ENCODE results near the gene MAGIX.
"Not testable (repeated sequence)": the region's sequence is repeated elsewhere in the genome, so short reads cannot be mapped to it uniquely, and the experiment has no call there.

Gene MAGIX

DNA sequence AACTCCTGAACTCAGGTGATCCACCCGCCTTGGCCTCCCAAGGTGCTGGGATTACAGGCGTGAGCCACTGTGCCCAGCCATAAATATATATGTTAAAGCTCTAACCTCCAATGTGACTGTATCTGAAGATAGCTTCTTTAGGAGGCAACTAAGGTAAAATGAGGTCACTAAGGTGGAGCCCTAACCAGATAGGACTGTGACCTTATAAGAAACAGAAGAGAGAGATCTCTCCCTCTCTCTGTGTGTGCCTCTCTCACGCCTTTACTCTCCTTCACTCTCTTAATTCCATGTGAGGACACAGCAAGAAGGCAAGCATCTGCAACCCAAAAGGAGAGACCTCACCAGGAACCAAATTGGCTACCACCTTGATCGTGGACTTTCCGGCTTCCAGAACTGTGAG lies 926 bp upstream of the MAGIX start:
- DNase-seq = no peak

DNA sequence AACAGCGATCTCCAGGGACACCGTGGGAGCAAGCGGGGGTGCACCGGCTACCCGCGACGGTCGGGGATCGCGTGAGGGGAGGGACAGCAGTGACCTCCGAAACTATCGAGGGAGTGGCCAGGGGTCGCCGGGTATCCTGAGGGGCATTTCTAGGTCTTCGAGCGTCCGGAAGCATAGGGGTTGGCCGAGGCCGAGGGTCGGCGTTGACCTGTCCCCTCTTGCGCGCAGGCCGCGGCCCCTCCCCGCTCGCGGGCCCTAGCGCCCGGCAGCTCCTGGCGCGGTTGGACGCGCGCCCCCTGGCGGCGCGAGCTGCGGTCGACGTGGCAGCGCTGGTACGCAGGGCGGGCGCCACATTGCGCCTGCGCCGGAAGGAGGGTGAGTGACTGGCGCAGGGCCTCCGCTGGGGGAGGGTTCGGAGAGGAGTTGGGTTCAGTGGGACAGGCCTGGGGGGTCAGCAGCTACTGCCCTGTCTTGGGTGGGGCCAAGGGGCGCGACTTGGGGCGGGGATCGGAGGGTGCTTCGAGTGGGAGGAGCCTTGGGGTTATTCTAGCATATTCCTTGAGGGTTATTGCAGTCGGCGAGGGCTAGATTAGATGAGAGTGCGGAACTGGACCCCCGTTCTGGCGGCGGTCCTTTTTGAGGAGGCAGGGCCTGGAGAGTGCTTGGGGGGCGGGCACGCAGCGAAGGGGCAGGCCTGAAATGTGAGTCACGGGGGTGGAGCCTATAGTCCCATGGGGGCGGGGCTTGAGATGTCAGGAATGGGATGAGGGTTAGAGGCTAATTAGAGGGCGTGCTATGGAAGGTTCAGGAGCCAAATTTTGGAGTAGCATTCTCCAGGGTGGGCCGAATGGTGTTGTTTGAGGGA lies 1.2 kb downstream of the MAGIX start:
- peak; percentile 36 to 69 for DNase-seq

DNA sequence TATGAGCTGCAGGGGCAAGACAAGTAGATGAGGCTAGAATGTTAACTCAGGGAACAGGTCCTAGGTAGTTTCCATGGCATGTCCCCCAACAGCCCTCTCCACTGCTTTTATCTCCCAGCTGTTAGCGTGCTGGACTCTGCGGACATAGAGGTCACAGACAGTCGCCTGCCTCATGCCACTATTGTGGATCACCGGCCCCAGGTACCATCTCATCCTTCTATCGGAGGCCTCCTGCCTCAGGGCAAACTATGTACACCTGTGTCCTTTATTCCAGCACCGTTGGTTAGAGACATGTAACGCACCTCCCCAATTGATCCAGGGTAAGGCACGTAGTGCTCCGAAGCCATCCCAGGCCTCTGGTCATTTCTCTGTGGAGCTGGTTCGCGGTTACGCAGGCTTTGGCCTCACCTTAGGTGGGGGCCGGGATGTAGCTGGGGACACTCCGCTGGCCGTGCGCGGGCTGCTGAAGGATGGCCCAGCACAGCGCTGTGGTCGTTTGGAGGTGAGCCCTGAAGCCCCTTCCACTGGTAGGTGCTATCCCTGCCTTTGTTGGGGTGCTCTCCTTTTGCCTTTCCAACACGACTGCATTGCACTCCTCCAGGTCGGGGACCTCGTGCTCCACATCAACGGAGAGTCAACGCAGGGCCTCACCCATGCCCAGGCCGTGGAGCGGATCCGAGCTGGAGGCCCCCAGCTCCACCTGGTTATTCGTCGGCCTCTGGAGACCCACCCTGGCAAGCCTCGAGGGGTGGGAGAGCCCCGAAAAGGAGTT lies 2.2 kb downstream of the MAGIX start:
- DNase-seq = no peak

DNA sequence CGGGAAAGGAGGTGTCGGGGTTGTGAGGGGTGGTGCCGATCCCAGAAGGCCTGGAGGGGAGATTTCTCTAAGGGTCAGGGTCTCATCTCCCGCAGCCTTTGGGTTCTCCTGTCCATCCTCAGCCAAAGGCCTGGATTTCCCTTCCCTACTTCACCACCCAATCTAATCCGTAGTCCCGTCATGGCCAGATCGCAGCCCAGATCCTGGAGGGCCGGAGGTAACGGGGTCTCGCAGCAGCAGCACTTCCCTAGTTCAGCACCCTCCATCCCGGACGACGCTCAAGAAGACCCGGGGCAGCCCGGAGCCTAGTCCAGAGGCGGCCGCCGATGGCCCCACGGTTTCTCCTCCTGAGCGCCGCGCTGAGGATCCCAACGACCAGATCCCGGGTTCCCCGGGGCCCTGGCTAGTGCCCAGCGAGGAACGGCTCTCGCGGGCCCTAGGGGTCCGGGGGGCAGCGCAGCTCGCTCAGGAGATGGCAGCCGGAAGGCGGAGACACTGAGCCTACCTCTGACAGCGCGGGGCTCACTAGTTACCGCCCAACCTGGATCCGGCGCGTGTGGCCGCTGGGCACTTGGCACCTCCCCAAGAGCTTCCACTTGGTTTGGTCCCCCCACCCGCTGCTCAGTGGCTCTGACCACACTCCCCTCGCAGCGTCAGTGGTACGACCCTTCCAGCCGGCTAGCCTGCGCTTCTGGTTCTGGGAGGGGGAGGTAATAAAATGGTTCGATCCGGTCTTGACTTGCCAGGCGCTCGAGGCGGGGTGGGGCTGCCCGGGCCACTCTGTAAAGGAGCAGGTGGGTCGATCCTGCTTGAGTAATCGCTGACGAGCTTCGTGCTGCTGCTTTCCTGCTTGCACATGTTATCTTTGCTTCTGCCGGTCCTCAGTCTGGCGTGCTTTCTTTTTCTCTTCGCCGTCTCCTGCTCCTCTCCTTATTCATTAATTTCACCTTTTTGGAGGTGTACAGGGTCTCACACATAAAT lies 3.6 kb downstream of the MAGIX start:
- peak; percentile 40 to 61 for DNase-seq

DNA sequence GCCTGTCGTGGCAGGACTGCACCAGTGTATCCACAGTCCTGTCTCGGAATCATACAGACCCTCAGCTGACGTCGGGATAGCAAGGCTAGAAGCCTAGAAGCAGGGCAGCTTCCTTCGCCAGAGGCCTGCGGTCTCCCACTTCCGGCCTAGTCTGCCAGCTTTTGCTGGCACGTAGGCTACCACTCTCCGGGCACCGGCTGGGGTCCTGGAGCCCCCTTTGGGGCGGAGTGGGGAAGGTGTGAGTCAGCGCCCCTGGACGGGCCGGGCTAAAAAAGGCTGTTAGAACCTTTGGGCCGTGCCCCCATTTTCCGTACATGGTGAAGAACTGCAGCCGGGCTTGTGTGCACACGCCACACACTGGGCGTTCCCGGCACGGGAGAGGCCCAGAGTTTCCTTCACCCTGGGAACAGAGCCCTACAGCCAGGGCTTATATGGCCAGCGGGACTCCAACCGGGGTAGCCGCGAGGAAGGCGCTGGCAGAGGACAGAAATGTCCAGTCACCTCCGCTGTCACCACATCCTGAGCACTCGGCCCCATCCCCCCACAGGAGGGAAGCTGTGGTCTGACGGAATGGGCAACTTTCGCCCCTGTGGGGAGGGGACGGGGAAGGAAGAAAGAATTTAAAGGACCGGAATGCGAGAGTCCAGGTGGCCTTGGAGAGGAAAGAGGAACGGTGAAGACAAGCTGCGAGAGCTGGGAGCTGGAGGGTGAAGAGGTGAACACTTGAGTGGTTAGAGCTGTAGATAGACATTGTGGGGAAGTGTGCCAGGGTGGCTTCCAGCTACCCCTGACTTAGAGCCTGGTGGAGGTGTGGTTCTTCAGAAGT lies 4.6 kb downstream of the MAGIX start:
- peak; percentile 40 to 76 for DNase-seq

DNA sequence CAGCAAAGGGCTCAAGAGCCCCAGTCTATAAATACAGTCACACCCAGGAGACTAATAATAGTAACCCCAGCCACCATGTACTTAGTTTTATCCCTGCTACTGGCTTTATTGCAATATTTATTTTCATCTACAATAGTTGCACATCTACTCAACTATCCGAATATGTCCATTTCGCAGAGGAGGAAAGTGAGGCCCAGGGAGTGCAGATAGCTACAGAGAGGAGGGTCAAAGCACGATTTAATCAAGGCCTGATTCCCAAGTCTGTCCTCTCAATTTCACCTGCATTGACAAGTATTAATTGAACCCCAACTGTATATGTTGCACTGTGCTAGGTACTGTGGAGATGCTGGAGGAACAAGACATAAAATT lies 5.2 kb downstream of the MAGIX start:
- no peak for DNase-seq

DNA sequence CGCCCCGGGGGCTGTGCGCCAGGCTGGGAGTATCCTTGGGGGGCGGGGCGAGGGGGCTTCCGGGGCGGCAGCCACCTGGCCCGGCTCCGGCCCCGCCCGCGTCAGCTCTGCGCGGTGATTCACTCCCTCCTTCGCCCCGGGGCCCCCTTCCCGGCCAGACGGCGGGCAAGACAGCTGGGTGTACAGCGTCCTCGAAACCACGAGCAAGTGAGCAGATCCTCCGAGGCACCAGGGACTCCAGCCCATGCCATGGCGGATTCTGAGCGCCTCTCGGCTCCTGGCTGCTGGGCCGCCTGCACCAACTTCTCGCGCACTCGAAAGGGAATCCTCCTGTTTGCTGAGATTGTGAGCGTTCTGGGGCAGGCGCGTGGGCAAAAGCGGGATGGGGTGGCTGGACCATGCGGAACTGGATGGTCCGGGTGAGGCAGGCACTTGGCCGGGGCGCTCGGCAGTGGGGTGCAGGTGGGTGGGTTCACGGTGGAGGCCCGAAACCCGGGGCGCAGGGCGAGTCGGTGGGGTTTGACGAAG lies 9.3 kb downstream of the MAGIX start, which contains the start of gene PLP2:
Gene PLP2, plus strand, starts transcription at position 147 of the 528 bp plus-strand sequence. Its CDS starts 103 bp downstream, at position 250.
- peak; percentile 7 to 16 for DNase-seq

DNA sequence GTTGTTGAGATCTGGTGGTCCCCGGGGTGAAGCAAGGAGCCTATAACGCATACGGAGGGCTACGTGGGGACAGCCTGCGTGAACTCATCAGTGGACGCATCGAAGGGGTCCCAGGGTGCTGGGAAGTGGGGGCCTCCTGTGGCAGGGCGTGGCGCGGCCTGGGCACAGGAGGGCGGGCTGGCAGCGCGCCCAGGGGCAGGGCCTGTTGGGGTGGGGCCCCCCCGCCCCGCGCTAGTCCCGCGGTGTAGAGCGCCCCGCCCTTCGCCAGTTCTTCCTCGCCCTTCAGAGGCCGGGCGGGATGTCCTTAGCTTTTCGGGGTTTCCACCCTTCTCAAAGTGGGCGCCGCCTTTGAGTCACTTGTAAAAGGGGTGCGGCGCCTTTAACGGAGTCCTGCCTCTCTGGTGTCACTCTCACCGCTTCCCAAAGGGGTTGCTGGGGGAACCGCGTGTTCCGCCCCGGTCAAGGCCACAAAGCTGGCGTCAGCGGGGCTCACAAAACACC lies 9.8 kb downstream of the MAGIX start:
- DNase-seq = peak; percentile 15 to 41

DNA sequence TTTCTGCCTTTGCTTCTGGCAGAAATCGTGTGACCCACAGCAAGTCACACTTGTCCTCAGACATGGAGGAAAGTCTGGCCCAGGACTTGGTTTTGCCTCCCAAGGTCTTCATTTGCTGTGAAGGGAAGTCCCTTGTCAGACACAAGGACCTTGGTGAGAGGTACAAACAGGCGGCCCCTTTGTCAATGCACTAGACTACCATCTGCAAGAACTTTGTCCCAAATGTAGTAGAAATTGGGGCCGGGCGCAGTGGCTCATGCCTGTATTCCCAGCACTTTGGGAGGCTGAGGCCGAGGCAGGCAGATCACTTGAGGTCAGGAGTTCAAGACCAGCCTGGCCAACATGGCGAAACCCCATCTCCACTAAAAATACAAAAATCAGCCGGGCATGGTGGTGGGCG lies 11.0 kb downstream of the MAGIX start:
- DNase-seq = not testable (repeated sequence)

DNA sequence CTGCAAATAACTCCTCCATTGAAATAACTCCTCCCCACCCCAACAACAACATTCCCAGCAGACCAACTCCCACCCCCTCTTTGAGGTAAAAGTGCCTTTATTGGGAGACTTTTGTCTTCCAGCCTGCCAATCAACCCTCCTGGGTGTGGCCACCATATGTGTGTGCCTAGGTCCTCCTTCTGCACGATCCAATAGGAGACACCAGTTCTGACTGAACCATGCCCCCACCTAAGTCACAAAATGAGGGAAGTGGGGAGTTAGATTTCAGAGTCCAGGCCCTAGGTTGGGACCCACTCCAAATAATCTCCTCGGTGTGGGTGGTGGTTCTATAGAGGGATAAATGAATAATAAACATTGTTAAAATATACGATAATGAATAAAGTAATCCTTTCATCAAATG lies 12.2 kb downstream of the MAGIX start:
- DNase-seq = no peak

DNA sequence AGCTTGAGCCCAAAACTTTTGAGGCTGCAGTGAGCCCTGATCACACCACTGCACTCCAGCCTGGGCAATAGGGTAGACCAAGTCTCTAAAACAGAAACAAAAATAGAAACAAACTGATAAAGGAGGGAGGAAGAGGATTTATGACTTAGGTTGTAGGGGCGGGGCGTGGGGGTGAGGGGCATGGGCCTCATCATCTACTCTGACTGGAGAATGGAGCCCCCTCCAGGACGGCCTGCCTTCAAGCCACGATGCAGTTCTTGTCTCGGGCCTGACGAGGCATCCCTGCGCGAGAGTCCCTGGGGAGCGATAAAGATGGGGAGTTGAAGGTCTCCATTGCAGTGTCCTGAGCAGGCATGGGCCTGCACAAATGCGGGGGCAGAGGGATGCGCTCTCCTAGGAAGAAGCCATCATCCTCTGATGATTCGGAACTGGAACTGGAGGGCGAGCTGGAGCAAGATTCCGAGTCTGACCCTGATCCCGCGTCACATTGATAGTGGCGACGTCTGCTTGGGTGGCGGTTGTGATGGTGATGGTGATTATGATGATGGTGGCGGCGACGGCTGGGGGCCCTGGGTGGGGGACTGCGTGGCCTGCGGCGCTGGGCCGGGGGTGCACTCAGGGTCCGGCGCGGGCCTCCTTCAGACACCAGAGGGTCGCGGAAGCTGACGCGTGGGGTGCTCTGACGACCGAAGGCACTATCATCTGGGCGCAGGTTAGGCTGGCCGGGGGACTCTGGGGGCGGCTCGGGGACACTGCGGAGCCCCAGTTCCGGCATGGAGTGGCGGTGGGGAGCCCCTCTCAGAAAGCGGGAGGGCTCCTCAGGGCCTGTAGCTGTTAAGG lies 13.1 kb downstream of the MAGIX start:
- DNase-seq = no peak

DNA sequence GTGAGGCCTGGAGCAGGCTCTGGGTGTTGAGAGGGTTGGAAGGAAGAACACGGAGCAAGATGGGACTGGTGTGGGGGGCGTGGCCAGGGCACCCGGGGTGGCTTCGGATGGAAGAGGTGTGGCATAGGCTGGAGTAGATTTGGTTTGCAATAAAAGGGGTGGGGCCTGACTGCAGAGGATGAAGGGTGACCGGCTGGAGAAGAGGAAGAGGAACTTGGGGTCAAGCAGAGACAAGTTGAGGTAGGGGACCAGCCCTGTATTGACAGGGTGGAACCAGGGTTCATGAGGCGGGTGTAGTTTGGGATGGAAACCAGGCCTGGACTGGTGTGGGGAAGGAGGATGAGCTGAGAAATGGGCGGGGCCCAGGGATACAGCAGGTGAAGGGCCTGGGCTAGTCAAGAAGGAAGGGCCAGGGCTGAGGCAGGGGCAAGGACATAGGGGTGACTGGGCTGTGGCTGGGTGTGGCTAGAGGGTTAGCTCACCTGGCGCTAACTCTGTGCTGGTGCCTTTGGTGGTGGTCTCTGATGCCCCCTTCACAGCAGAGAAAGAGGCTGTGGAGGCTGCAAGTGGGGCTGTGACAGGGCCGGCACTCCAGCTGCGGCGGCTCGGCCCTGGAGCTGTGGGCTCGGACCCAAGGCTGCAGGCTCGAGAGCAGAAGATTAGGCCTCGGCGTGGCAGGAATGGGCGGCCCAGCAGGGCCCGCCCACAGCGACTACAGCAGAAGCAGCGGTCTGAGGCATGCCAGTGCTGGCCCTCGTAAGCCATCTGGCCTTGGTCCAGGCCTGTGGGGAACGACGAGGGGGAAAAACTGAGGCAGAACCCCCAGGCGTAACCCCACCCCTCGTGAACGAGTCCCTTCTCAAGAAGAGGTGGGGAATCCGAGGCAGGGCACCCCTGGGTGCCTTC lies 14.1 kb downstream of the MAGIX start:
- DNase-seq = peak in 1 of 2 donors; percentile 2

DNA sequence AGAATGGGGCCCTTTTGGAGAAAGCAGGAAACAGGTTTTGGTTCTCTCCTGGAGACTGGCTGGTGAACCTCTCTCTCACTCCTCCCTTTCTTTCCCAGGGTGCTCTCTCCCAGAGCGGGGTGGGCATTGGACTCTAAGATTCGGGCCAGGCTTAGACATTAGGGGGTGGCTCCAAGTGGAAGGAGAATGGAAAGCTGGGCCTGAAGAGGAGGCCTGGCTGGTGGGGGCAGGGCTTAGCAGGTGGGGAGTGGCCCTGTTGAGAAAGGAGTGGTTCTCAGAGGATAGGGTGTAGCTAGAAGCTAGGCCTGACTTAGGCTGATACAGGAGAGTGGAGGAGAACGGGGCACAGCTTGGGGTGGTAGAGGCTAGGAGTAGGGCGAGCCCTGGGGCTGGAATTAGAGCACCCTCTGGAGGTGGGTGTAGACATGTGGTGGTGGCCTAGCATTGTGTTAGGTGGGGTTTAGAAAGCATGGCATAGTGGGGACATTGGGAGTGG lies 14.8 kb downstream of the MAGIX start:
- DNase-seq = peak in 1 of 2 donors; percentile 25

DNA sequence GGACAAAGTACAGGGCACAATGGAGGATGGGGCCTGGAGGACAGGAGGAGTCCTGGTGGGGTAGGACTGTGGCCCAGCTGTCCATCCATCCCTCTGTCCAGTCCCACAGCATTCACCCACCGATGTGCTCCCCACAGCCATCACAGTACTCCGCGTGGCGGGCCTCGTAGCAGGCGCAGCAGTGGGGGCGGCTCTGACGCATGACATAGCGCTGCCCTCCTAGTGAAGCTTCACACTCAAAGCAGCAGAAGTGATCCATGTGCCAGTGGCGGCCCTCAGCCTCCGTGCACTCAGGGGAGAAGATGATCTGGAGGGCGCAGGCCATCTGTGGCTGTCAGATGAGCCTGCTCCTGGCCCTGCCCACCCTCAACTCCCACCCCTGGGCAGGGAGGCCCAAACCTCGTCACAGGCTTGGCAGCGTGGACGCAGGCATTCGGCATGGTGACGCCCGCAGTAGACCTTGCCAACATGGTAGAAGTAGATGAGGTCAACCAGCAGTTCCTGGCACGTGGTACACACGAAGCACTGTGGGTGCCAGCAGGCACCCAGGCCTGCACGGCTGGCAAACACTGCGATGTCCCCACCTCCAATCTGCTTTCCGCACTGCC lies 15.4 kb downstream of the MAGIX start:
- no peak for DNase-seq

DNA sequence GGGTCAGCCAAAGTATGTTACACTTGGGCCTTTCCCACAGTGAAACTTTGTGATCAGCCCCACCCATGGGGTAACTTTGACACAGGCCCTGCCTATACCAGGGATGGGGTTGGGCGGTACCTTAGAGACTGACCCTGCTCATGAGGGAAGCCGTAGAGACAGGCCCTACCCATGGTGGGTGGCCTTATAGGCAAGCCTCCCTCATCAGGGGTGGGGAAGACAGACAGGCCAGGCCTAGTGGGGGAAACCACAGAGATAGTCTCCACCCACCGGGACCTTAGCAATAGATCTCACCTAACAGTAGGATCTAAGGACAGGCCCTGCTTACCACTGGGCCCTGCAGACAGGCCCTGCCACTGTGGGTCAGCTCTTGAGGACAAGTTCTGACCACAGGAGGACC lies 16.0 kb downstream of the MAGIX start:
- DNase-seq = no peak

DNA sequence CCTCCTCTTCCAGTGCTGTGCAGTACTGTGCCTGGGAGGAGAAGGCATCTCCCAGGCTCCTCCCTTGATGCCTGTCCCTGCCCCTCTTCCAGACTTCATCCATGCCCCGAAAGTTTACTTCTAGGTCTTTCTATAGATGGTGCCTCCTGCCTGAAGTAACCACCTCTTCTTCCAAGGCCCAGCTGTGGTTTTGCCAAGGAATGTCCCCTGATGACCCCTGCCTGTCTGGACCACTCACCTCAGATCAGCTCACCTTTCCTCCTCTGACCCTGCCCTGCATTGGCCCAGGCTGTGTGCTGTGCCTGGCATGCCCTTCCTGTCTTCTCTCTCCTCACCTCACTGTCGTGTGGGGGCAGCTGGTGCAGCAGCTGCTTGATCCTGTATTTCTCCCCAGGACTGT lies 16.8 kb downstream of the MAGIX start:
- DNase-seq = no peak

DNA sequence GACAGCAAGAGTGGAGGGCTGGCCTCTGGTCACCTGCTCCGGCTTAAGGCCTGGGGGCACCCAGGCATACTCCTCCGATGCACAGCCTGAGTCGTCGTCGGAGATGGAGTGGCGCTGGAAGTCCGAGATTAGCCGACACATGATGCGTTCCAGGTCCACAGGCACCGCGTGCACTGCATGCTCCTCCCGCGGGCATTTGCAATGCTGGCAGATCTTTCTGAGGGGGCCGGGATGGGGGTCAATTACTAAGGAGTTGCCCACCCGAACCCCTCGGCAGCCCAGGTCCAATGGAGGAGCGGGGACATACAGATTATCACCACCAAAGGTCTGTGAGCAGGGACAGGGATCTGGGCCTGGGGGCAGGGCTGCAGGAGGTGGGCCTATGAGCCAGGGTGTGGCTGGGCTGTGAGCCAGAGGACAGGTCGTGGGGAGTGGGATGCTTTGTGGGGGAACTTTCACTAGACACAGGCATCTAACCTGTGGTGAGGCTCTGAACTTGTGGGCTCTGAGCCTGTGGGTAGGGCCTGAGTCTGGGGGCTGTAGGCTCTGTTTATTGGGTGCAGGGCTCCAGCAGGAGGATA lies 21.2 kb downstream of the MAGIX start:
- no peak for DNase-seq
